ENCODE measurements around the gene MSRB3. TPM values are rescaled to one million over a fixed set of nuclear protein-coding genes. Genes with fewer than 3 reads are reported as not detected.
"Not testable (repeated sequence)": the region's sequence is repeated elsewhere in the genome, so short reads cannot be mapped to it uniquely, and the experiment has no call there.

Gene MSRB3
- total RNA-seq, 1 donor, result 55.1 TPM

DNA sequence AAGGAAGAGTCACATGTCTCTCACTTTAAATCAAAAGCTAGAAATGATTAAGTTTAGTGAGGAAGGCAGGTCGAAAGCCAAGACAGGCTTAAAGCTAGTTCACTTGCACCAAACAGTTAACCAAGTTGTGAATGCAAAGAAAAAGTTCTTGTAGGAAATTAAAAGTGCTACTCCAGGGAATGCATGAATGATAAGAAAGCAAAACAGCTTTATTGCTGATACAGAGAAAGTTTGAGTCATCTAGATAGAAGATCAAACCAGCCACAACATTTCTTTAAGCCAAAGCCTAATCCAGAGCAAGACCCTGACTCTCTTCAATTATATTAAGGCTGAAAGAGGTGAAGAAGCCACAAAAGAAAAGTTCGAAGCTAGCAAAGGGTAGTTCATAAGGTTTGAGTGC is 193.6 kb downstream of the MSRB3 start:
- DNase-seq (ENCODE audit: low read depth), result no peak

GRCh38 chr12:65474831-65475230 is 196.3 kb downstream of the MSRB3 start:
- DNase-seq (ENCODE audit: low read depth), result no peak
- no peak overlapping the region for H3K4me3 ChIP-seq (ENCODE audit: low read depth, low read length)
- TF ChIP-seq, protein P1, sequence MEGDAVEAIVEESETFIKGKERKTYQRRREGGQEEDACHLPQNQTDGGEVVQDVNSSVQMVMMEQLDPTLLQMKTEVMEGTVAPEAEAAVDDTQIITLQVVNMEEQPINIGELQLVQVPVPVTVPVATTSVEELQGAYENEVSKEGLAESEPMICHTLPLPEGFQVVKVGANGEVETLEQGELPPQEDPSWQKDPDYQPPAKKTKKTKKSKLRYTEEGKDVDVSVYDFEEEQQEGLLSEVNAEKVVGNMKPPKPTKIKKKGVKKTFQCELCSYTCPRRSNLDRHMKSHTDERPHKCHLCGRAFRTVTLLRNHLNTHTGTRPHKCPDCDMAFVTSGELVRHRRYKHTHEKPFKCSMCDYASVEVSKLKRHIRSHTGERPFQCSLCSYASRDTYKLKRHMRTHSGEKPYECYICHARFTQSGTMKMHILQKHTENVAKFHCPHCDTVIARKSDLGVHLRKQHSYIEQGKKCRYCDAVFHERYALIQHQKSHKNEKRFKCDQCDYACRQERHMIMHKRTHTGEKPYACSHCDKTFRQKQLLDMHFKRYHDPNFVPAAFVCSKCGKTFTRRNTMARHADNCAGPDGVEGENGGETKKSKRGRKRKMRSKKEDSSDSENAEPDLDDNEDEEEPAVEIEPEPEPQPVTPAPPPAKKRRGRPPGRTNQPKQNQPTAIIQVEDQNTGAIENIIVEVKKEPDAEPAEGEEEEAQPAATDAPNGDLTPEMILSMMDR (IDR thresholded peaks at IDR 0.05; ENCODE audit: insufficient read depth, low read length), result no peak

More for the DNA sequence above, 193.6 kb downstream of the MSRB3 start:
- no peak overlapping the region for H3K4me3 ChIP-seq (ENCODE audit: low read depth, low read length)
- TF ChIP-seq, protein P1 (IDR thresholded peaks at IDR 0.05; ENCODE audit: insufficient read depth, low read length), result no peak

DNA sequence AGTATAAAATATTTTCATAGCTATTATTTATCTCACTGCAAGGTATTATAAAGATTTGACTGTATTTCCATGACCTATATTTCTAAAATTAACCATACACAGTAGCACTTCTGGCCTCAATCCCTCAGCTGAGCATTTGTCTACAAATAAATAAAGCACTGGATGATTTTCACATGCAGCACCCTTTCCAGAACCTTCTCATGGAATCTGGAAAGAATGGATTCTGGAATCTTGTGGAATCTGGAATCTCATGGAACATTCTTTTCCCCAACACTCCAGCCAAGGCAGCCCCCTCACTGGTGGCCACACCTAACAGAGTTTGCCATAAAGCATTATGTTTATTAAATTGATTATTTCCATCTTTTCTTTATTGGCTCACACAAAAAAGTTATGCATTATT is 199.2 kb downstream of the MSRB3 start:
- no peak for DNase-seq (ENCODE audit: low read depth)
- TF ChIP-seq, protein P1 (IDR thresholded peaks at IDR 0.05; ENCODE audit: insufficient read depth, low read length), result no peak
- no peak overlapping the region for H3K4me3 ChIP-seq (ENCODE audit: low read depth, low read length)

DNA sequence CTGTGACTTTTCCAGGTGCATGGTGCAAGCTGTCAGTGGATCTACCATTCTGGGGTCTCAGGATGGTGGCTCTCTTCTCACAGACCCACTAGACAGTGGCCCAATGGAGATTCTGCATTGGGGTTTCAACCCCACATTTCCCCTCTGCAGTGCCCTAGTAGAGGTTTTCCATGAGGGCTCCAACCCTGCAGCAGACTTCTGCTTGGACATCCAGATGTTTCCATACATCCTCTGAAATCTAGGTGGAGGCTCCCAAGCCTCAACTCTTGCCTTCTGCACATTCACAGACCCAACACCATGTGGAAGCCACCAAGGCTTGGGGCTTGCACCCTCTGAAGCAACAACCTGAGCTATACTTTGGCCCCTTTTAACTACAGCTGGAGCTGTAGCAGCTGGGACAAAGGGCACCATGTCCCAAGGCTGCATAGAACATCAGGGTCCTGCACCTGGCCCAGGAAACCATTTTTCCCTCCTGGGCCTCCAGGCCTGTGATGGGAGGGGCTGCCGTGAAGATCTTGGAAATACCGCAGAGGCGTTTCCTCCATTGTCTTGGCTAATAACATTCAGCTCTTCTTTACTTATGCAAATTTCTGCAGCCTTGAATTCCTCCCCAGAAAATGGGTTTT is 205.5 kb downstream of the MSRB3 start:
- not testable (repeated sequence) for H3K4me3 ChIP-seq (ENCODE audit: low read depth, low read length); DNase-seq (ENCODE audit: low read depth)

DNA sequence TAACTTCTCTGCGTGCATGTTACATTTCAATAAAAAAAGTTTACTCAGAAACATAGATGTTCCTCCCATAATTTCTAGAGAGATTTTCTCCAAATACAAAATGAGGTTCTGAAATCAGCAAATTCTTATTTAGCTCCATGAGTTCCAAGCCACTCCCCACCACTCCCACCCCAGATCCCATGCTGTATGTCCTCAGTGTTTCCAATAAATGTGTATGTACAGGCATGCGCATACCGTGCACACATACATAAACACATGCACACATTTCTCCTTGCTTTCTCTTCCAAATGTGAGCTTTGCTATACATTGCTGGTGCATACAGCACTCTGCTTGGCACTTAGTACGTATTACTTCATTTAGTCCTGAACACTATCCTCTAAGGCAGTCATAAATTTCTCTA is 209.7 kb downstream of the MSRB3 start:
- TF ChIP-seq, protein P1 (IDR thresholded peaks at IDR 0.05; ENCODE audit: insufficient read depth, low read length), result no peak
- H3K4me3 ChIP-seq (ENCODE audit: low read depth, low read length), result no peak overlapping the region

DNA sequence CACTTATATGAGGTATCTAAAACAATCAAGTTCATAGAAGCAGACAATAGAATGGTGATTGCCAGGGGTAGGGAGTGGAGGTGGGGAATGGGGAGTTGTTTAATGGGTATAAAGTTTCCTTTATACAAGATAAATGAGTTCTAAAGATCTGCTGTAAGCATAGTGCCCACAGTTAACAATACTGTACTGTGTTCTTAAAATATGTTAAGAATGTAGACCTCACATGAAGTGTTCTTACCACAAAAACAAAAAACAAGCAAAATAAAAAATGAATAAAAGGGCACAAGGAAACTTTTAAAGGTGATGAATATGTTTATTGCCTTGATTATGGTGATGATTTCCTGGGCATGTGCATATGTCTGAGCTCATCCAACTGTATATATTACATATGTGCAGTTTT is 211.8 kb downstream of the MSRB3 start:
- TF ChIP-seq, protein P1 (IDR thresholded peaks at IDR 0.05; ENCODE audit: insufficient read depth, low read length), result no peak
- peak; percentile 33 for DNase-seq (ENCODE audit: low read depth)
- no peak overlapping the region for H3K4me3 ChIP-seq (ENCODE audit: low read depth, low read length)

More for the DNA sequence above, 209.7 kb downstream of the MSRB3 start:
- DNase-seq (ENCODE audit: low read depth), result no peak

GRCh38 chr12:65492998-65493912 is 214.8 kb downstream of the MSRB3 start:
- no peak for DNase-seq (ENCODE audit: low read depth)
- TF ChIP-seq, protein P1 (IDR thresholded peaks at IDR 0.05; ENCODE audit: insufficient read depth, low read length), result no peak
- H3K4me3 ChIP-seq (ENCODE audit: low read depth, low read length), result no peak overlapping the region
